OCI-LY1 (cell line): ENCODE measurements around the gene TPSD1.
"Not testable (repeated sequence)": the region's sequence is repeated elsewhere in the genome, so short reads cannot be mapped to it uniquely, and the experiment has no call there.

ENCODE experiments used
- H2AFZ ChIP-seq: fragments of 200-600 bp; sonication (generic), shearing (Covaris generic); 2 replicates; pipeline ENCODE4 v1.6.0; 2014; ENCODE audit warnings: antibody characterized with exemption, mild to moderate bottlenecking, low read length
- H3F3A ChIP-seq: fragments of 200-600 bp; sonication (generic), shearing (Covaris generic); 2 replicates; pipeline ENCODE4 v1.6.0; 2014; ENCODE audit warnings: mild to moderate bottlenecking, antibody characterized with exemption, low read length, moderate library complexity; ENCODE audit not compliant: insufficient read depth
- H3K27ac ChIP-seq: fragments of 200-600 bp; sonication (generic); 2 replicates; pipeline ENCODE4 v1.5.1; 2014; ENCODE audit warnings: low read length, mixed run types, mild to moderate bottlenecking, low read depth; ENCODE audit not compliant: poor library complexity, severe bottlenecking
- H3K27me3 ChIP-seq: fragments of 200-600 bp; sonication (generic); 2 replicates; pipeline ENCODE4 v1.6.0; 2014; ENCODE audit warnings: antibody characterized with exemption, mild to moderate bottlenecking, low read length, moderate library complexity; ENCODE audit not compliant: insufficient read depth
- H3K36me3 ChIP-seq: fragments of 200-600 bp; sonication (generic); 2 replicates; pipeline ENCODE4 v1.6.1; 2014; ENCODE audit warnings: mild to moderate bottlenecking, antibody characterized with exemption, low read length, moderate library complexity, mixed read lengths; ENCODE audit not compliant: insufficient read depth
- H3K4me1 ChIP-seq: fragments of 200-600 bp; sonication (generic); 2 replicates; pipeline ENCODE4 v1.5.1; 2014; ENCODE audit warnings: mild to moderate bottlenecking, low read length, moderate library complexity; ENCODE audit not compliant: insufficient read depth, severe bottlenecking
- H3K4me2 ChIP-seq: fragments of 200-600 bp; sonication (generic), shearing (Covaris generic); 2 replicates; pipeline ENCODE4 v1.6.1; 2014; ENCODE audit warnings: low read length
- H3K4me3 ChIP-seq: fragments of 200-600 bp; sonication (generic); 2 replicates; pipeline ENCODE4 v1.5.1; 2014; ENCODE audit warnings: low read length, low read depth, mild to moderate bottlenecking, mixed read lengths; ENCODE audit not compliant: poor library complexity, severe bottlenecking
- H3K79me2 ChIP-seq: fragments of 200-600 bp; shearing (Covaris generic); 2 replicates; pipeline ENCODE4 v1.6.1; 2016; ENCODE audit warnings: mixed run types, low read length, mixed read lengths; ENCODE audit not compliant: insufficient read depth
- H3K9ac ChIP-seq: fragments of 200-600 bp; sonication (generic), shearing (Covaris generic); 2 replicates; pipeline ENCODE4 v1.6.1; 2014; ENCODE audit warnings: mild to moderate bottlenecking, low read length, mixed read lengths
- H3K9me2 ChIP-seq: fragments of 200-600 bp; sonication (generic), shearing (Covaris generic); 2 replicates; pipeline ENCODE4 v1.6.1; 2014; ENCODE audit warnings: low read depth, mild to moderate bottlenecking, low read length, mixed read lengths
- H3K9me3 ChIP-seq: fragments of 200-600 bp; shearing (Covaris generic); 2 replicates; pipeline ENCODE4 v1.6.1; 2014; ENCODE audit warnings: low read length, mixed read lengths
- H4K20me1 ChIP-seq: fragments of 200-600 bp; sonication (generic), shearing (Covaris generic); 2 replicates; pipeline ENCODE4 v1.6.0; 2016; ENCODE audit warnings: mild to moderate bottlenecking, low read length; ENCODE audit not compliant: insufficient read depth
- EZH2 ChIP-seq: fragments of 200-600 bp; sonication (generic), shearing (Covaris generic); IDR thresholded peaks from 2 replicates; pipeline ENCODE4 v1.8.0; 2017; ENCODE audit warnings: borderline replicate concordance, mixed run types, mild to moderate bottlenecking, antibody characterized with exemption, low read length, moderate library complexity, mixed read lengths
- TF ChIP-seq, protein P1 (sequence below): fragments of 200-600 bp; sonication (generic), shearing (Covaris generic); IDR thresholded peaks from 2 replicates; pipeline ENCODE4 v1.5.1; 2017; ENCODE audit warnings: mild to moderate bottlenecking, antibody characterized with exemption, low read length, moderate library complexity, mixed read lengths

Gene TPSD1

DNA sequence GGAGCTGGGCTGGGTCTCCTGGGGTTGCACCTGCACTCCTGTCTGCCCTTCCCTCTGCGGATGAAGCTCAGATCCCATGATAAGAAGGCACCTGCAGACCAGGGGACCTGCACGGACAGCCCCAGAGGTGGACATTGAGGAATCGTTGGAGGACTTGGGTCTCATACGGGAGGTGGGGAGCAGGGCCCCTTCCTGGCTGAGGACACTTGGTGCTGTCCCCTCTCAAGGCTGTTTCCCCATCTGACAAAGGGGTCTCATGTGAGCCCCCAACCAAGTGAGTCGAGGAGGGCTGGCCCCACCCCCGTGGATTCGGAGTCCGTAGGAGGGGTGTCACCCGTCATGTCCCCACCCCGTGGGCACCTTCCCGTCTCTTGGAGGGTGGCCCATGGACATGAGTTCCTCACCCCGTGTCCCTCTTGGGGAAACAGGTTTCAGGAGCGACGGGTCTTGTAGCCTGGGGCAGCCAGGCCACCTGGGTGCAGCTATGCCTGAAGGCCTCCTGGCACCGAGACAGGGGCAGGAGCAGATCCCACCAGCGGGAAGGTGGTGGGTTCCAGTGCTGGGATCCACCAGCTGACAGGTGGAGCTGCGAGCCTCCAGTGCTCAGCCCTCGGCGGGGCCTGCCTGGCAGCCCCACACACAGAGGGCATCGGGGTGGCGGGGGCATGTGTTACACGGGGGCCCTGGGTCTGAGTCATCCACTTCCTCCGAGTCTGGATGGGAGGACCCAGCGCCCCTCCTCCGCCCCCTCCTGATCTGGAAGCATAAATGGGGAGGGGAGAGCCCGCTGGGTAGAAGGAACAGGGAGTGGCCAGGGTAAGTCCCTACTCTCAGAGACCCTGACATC, at the start of gene TPSD1:
Gene TPSD1, plus strand, starts transcription at position 794 of the 847 bp plus-strand sequence. CDS start 212 bp downstream, outside the sequence.
- H3K4me2 ChIP-seq, H3K9me2 ChIP-seq, H3K4me1 ChIP-seq, H3K4me3 ChIP-seq, H3K79me2 ChIP-seq, H3F3A ChIP-seq, H3K9ac ChIP-seq, H3K27ac ChIP-seq, H2AFZ ChIP-seq, H3K9me3 ChIP-seq, H3K27me3 ChIP-seq, H3K36me3 ChIP-seq, H4K20me1 ChIP-seq: not testable (repeated sequence)

DNA sequence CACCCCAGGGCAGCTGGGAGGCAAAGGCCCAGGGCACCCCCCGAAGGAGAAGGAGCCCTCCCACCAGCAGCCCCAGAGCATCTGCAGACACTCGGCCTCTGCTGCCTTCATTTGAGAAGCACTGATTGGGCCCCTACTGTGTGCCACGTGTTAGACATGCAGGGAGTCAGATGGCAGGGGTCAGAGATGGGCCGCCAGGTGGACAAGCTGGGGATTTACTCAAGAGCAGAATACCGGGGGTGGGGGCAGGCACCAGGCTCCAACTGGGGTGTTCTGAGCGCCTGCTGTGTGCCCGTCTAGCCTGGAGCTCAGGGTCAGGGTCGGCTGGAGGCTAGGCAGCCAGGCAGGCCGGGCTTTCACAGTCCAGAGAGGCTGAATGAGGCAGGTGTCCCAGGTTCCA, 49.5 kb upstream of the TPSD1 start:
- Histone ChIP-seq H3K9me2 (no peaks in the 10 kb centered on the region), H3K27ac (no peak overlapping the region), H4K20me1 (no peaks in the 10 kb centered on the region), H3K4me1 (no peaks in the 10 kb centered on the region), H3K27me3 (peaks cover 4% of the 10 kb centered on the region; the same call in 1 of the 2 replicates), H2AFZ (no peak overlapping the region), H3K79me2 (no peaks in the 10 kb centered on the region), H3K9ac (no peak overlapping the region), H3K4me3 (no peak overlapping the region), H3F3A (no peaks in the 10 kb centered on the region), H3K4me2 (no peak overlapping the region), H3K36me3 (no peaks in the 10 kb centered on the region), H3K9me3 (no peaks in the 10 kb centered on the region)
- TF ChIP-seq, protein P1, sequence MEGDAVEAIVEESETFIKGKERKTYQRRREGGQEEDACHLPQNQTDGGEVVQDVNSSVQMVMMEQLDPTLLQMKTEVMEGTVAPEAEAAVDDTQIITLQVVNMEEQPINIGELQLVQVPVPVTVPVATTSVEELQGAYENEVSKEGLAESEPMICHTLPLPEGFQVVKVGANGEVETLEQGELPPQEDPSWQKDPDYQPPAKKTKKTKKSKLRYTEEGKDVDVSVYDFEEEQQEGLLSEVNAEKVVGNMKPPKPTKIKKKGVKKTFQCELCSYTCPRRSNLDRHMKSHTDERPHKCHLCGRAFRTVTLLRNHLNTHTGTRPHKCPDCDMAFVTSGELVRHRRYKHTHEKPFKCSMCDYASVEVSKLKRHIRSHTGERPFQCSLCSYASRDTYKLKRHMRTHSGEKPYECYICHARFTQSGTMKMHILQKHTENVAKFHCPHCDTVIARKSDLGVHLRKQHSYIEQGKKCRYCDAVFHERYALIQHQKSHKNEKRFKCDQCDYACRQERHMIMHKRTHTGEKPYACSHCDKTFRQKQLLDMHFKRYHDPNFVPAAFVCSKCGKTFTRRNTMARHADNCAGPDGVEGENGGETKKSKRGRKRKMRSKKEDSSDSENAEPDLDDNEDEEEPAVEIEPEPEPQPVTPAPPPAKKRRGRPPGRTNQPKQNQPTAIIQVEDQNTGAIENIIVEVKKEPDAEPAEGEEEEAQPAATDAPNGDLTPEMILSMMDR, result no peak
- no peak for TF ChIP-seq EZH2

- H3K4me2 ChIP-seq, result no peak overlapping the region
- no peaks in the 10 kb centered on the region for H3K9me2 ChIP-seq
- H3K27ac ChIP-seq, result no peak overlapping the region
- H3K4me3 ChIP-seq, result no peak overlapping the region
- no peaks in the 10 kb centered on the region for H3K9me3 ChIP-seq
- no peaks in the 10 kb centered on the region for H3K36me3 ChIP-seq
- no peaks in the 10 kb centered on the region for H3K79me2 ChIP-seq
- H3K27me3 ChIP-seq, result peaks cover 4% of the 10 kb centered on the region; the same call in 1 of the 2 replicates
- H4K20me1 ChIP-seq, result no peaks in the 10 kb centered on the region
- H3F3A ChIP-seq, result no peaks in the 10 kb centered on the region
- H3K4me1 ChIP-seq, result no peaks in the 10 kb centered on the region
- no peak overlapping the region for H3K9ac ChIP-seq
- H2AFZ ChIP-seq, result no peak overlapping the region
- TF ChIP-seq, protein P1, result no peak
- no peak for TF ChIP-seq EZH2
Observed at GRCh38 chr16:1206786-1207185, 49.1 kb upstream of the TPSD1 start.
